GM19455 (cell line): Measurements from ENCODE around the gene LGR6.

Experiments
- ATAC-seq: cut with Tn5 transposase; IDR thresholded peaks from one replicate; pipeline ENCODE4 v1.9.1; 2021; ENCODE audit not compliant: unreplicated experiment

Gene LGR6

DNA sequence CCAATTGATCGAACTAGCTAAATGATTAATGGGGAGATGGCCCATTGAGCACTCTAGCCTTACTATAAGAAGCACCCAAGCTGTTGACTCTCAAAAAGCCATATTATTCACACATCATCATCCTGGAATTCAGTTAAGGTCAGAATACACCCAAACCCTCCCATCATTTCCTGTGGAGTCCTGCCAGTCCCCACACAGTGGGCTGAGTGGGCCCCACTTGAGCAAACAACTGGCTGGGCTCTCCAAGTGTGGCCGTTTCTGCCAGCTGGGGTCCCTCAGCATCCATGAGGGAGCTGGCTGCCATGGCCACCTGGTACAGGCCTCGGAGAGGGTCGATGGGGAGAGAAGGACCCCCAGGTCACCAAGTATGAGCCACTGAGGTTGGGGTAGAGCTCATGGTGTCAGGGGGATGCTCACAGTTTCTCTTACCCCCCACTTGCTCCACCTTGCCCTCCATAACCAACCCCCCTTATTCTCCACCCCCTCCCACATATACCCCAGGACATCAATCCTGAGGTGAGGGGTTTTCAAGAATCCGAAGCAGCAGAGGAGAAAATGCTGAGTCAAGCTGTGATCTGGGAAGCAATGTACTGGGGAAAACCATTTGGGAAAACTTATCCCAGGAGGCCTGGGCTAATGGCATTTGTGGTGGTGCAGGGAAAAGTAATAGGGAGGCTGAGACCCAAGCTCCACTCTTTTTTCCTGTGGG, 87.9 kb downstream of the LGR6 start:
- no peak for ATAC-seq

DNA sequence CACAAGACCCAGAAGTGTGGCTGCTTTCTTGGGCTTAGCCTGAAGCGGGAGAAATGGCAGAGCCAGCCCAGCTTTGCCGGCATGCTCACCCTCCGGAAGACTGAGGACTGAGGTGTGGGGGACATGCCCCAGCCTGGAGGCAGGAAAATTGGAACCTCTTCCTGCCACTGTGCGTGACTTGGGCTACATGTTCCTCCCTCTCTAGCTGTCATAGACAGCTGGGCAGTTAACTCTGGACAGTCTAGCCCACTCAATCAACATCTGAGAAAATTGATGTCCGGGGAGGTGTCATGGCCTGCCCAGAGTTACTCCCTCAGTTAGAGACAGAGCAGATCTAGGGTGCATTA, 88.4 kb downstream of the LGR6 start:
- no peak for ATAC-seq

DNA sequence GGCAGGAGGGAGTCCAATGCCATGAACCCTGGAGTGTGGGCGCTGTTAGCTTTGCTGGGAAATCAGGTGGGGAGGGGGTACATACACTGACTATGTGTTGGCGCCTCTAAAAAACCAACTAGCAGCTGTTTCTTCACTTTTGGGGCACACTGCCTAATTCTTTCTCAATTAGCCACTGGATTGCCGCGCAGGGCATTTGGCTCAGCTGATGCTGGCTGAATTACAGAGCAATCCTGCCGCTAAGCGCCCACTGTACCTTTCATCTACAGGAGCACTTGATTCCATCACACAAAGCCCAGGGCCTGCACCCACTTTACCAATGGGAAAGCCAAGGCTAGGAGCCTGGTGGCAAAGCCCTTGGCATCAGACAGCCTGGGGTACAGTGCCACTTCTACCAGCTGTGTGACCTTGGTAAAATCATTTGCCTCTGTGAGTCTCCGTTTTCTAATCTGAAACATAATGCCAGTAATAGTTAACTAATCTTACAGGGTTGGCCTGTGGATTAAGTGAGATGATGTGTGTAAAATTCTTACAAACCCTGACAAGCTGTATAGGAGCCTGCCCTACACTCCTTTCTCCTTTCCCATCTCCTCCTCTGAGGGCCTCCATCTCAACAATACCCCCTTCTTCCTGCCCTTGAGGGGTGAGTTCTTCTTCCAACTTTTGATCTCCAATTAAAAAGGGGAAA, 89.1 kb downstream of the LGR6 start:
- no peak for ATAC-seq

GRCh38 chr1:202283379-202283844, 89.8 kb downstream of the LGR6 start:
- ATAC-seq, result no peak

DNA sequence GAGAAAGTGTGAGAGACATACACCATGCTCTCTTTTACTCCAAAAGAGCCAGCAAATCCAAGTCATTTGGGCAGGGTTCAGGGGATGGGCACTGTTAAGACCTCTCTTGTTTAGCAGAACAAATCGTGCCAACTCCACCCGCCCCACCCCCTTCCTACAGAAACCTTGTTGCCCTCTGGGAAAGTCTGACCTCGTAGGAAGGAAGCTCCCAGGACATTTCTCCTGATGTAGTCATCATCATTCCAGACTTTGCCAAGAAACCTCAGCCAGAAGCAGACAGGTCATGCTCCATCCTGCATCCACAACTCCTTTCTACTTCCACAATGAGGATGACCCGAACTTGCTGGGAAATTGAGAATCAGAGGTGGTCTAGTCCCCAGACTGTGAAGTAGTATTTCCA, 90.4 kb downstream of the LGR6 start:
- ATAC-seq, result no peak

- no peak for ATAC-seq
Measured at GRCh38 chr1:202285908-202286307, 92.3 kb downstream of the LGR6 start.

DNA sequence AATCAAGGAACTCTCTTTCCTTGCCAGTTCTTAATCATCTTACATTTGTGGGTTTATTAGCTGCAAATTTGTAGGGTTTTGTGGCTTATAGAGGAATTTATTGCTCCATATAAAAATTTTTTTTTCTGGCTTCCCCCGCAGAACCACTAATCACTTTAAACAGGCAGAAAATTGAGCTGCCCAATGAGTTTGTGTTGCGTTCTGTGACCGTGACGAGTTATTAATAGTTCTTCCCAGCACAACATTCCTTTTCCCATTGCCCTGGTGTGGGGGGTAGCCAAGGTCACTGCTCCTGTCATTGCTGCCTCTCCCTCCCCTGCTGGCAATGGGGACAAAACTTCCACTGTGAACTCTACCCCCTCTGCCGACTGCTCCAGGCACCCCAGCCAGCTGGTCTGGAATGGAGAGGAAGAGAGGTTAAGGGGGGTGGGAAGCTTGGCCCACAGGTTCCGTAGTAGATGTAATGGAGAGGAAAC, 93.1 kb downstream of the LGR6 start:
- ATAC-seq, result no peak

DNA sequence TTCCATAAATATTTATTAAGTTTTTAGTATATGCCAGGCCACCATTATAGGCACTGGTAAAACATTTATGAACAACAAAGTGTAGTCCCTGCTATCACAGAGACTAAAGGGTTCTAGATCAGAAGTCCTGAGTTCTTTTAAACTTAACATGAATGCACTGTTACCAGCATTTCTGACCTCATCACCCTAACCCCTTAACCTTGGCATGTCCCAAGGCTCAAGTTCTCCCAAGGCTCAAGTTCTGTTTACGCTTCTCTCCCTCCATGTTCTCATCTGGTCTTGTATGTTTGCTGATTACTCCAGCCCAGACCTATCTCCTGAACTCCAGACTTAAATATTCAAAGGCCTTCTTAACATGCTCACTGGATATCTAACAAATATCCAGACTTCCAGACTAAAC, 93.6 kb downstream of the LGR6 start:
- no peak for ATAC-seq

GRCh38 chr1:202288177-202288576, 94.6 kb downstream of the LGR6 start:
- ATAC-seq, result no peak

GRCh38 chr1:202289009-202289408, 95.4 kb downstream of the LGR6 start:
- ATAC-seq, result no peak

GRCh38 chr1:202291001-202291400, 97.4 kb downstream of the LGR6 start:
- ATAC-seq, result no peak

- no peak for ATAC-seq
Measured at GRCh38 chr1:202291961-202292712, 98.5 kb downstream of the LGR6 start.

- no peak for ATAC-seq
Measured at GRCh38 chr1:202292773-202293172, 99.2 kb downstream of the LGR6 start.

GRCh38 chr1:202293569-202293968, 100.0 kb downstream of the LGR6 start:
- no peak for ATAC-seq

DNA sequence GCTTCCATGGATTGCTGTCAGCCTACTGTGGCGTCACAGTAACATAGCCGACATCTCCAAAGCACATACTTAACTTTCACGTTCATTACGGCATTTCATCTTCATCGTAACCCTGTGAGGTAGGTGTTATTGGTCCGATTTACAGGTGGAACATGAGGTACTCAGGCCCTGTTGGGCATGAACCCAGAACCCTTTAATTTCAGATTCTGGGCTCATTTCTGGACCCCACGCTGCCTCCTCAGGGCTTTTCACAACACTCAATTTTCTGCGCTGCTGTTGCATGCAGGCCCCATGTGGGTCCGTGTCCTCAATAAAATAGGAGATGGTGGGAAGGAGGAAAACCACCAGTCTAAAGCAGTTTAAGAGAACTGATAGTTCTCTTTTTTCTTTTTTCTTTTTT, 108.6 kb downstream of the LGR6 start:
- no peak for ATAC-seq

DNA sequence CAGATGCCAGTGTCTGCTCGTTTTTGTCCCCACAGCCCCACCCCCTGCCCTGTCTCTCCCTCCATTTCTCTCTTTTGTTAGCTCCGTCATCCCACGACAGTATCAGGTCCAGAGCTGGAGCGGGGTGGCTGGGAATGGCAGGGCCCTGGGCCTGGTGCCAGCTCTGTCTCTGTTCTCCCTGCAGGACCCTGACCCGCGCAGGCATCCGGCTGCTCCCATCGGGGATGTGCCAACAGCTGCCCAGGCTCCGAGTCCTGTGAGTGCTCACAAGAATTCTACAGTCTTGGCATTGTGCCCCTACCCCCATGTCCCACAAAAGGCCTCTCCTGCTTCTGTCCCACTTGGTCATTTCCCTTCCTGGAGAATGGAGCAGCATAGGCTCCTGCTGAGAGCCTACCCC, 110.8 kb downstream of the LGR6 start:
- ATAC-seq, result no peak

DNA sequence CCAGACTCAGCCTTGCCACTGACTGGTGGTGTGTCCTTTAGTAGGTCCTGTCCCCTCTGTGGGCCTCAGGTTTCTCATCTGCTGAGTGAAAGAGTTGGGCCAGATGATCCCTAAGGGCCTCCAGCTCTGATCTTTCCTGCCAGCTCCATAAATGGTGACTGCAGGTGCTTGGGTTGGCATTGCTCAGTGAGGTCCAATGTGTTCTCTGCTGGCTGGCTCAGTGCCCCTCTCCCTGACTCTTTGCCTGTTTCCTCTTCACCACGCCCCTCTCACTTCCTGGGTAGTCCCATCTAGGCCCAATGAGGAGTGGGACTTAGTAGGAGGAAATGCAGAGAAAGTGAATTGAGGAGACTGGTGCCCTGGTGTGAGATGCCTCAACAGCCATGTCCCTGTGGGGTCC, 111.6 kb downstream of the LGR6 start:
- no peak for ATAC-seq

DNA sequence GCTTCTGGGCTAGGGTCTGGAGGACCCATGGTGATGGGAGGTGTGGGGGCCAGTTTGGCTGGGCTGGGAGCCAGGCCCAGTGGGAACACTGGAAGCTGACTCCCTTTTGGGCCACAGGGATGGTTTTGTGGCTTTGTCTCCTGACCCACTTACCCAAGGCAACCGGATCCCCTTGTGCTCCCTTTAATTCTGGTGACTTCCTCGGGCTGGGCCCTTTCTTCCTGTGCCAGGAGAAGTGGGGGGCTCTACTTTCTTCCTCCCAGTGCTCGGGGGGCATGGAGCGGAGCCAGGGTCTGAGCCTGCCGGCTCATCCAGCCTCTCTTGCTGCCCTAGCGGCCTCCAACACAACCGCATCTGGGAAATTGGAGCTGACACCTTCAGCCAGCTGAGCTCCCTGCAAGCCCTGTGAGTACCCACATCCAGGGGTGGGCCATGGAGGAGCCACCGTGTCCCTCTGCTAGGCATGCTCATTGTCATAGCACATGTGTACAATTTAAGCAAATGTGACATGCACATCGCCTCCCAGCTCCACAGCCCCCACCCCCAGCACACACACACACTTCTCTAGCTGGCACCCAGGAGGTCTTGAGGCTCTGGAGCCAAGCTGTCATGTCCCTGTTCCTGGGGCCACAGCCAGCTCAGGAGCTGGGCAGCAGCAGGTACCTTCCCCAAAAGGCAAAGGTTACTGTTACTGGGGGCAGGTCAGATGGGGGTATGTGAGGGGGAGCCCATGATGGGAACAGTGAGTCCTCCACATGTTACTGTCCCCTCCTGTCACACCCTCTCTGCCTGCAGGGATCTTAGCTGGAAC, 113.1 kb downstream of the LGR6 start:
- no peak for ATAC-seq

- no peak for ATAC-seq
Measured at GRCh38 chr1:202310071-202310725, 116.6 kb downstream of the LGR6 start.

GRCh38 chr1:202310746-202311145, 117.1 kb downstream of the LGR6 start:
- no peak for ATAC-seq
